SJSA1 (cell line): ENCODE measurements around the gene EEFSEC. TPM values are rescaled to one million over a fixed set of nuclear protein-coding genes. Genes with fewer than 3 reads are reported as not detected.

Experiments used
- DNase-seq, 2 experiments: peaks; one replicate each; pipeline ENCODE4 v3.0.0-alpha.2; 2015 to 2020; ENCODE audit warnings: low spot score in 2 of 2, low read depth in 1 of 2
- H3K27ac ChIP-seq: fragments of 250-450 bp; sonication (Bioruptor Pico); 2 replicates; pipeline ENCODE4 v1.5.1; 2020; ENCODE audit warnings: mild to moderate bottlenecking, moderate library complexity
- H3K27me3 ChIP-seq: fragments of 250-450 bp; sonication (Bioruptor Pico); replicated peaks from 2 replicates; pipeline ENCODE4 v1.5.1; 2020; ENCODE audit warnings: mild to moderate bottlenecking, moderate library complexity
- H3K36me3 ChIP-seq: fragments of 250-450 bp; sonication (Bioruptor Pico); 2 replicates; pipeline ENCODE4 v1.5.1; 2020; ENCODE audit warnings: mild to moderate bottlenecking
- H3K4me1 ChIP-seq: fragments of 250-450 bp; sonication (Bioruptor Pico); replicated peaks from 2 replicates; pipeline ENCODE4 v1.6.1; 2021; ENCODE audit warnings: mild to moderate bottlenecking
- H3K4me3 ChIP-seq: fragments of 250-450 bp; sonication (Bioruptor Pico); 2 replicates; pipeline ENCODE4 v1.5.1; 2020; ENCODE audit warnings: mild to moderate bottlenecking
- H3K9me3 ChIP-seq: fragments of 250-450 bp; sonication (Bioruptor Pico); replicated peaks from 2 replicates; pipeline ENCODE4 v1.5.1; 2020; ENCODE audit warnings: mild to moderate bottlenecking
- total RNA-seq: library from RNA; depleted of rRNA; stranded (reverse); fragments of >200 nt; shearing (Covaris generic); gene quantifications from 2 replicates; pipeline ENCODE4 v1.2.3, GENCODE V29; 2014

The EEFSEC gene
- total RNA-seq, 1 experiment from 2014 or later: 5.5 TPM

- Histone ChIP-seq H3K27me3 (no peaks in the 10 kb centered on the region), H3K36me3 (no peaks in the 10 kb centered on the region), H3K9me3 (no peaks in the 10 kb centered on the region), H3K4me3 (no peak overlapping the region), H3K27ac (no peak overlapping the region), H3K4me1 (peaks cover 10% of the 10 kb centered on the region)
- peak in 1 of 2 experiments; percentile 35 for DNase-seq
Measured at GRCh38 chr3:128343287-128344051, 190.2 kb downstream of the EEFSEC start.

DNA sequence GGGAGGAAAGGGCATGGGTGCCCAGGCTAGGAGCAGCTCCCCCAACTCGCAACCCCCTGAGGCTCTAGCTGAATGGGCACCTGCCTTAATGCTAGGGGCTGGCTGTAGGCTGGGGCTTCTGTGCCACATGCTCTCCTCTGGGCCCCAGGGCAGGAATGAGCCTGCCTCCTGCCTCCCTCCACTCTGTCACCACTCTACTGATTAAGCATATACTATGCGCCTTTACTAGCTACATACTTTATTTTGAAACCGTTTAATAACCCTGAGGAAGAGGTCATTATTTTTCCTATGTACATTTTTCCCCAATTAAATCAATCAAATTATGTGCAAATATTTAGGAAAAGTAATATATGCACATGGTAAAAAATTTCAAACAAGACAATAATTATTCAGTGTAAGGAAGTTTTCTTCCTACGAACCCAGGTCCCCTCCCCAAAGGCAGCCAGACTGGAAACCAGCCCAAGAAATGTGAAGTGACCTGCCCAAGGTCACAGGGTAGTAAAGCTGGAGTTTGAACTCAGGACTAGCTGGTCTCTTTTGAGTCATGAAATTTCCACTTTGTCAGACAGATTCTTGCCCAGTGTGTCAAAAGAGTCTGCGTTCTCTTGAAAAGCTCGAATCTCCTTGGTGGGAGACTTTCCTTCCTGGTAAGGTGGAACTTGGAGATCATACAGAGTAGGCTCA, 190.9 kb downstream of the EEFSEC start:
- DNase-seq: no peak
- no peak overlapping the region for H3K27ac ChIP-seq
- no peak overlapping the region for H3K4me3 ChIP-seq
- H3K27me3 ChIP-seq: no peaks in the 10 kb centered on the region
- no peaks in the 10 kb centered on the region for H3K36me3 ChIP-seq
- peaks cover 10% of the 10 kb centered on the region for H3K4me1 ChIP-seq
- no peaks in the 10 kb centered on the region for H3K9me3 ChIP-seq

DNA sequence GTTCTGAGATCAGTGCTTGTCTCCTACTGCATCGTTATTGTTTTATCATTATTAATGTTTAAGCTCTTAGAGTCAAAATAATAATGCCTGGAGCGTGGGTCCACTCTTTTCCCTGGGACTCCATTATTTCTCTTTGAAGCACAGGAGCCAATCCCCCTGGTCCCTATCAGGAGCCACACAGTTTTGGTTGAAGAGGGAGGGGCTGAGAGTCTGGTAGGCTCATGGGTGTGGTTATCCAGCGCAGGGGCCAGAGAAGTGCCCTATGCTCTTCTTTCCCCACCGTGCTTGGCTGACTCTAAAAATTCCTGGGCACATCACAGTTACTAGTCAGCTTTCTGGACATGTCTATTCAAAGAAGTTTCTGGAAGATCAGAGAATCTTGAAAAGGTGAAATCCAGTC, 191.9 kb downstream of the EEFSEC start:
- Histone ChIP-seq H3K27ac (no peak overlapping the region), H3K36me3 (no peaks in the 10 kb centered on the region), H3K4me3 (no peak overlapping the region), H3K27me3 (no peaks in the 10 kb centered on the region), H3K4me1 (peaks cover 10% of the 10 kb centered on the region), H3K9me3 (no peaks in the 10 kb centered on the region)
- no peak for DNase-seq

- H3K4me3 ChIP-seq: no peak overlapping the region
- H3K9me3 ChIP-seq: no peaks in the 10 kb centered on the region
- H3K27me3 ChIP-seq: no peaks in the 10 kb centered on the region
- no peak for DNase-seq
- peaks cover 10% of the 10 kb centered on the region for H3K4me1 ChIP-seq
- H3K36me3 ChIP-seq: peaks cover 2% of the 10 kb centered on the region; the same call in 1 of the 2 replicates
- H3K27ac ChIP-seq: no peak overlapping the region
Measured at GRCh38 chr3:128346562-128346961, 193.3 kb downstream of the EEFSEC start.

GRCh38 chr3:128347282-128347681, 194.0 kb downstream of the EEFSEC start:
- peaks cover 2% of the 10 kb centered on the region; the same call in 1 of the 2 replicates for H3K36me3 ChIP-seq
- no peaks in the 10 kb centered on the region for H3K9me3 ChIP-seq
- H3K27ac ChIP-seq: no peak overlapping the region
- no peak for DNase-seq
- peaks cover 10% of the 10 kb centered on the region for H3K4me1 ChIP-seq
- H3K4me3 ChIP-seq: no peak overlapping the region
- no peaks in the 10 kb centered on the region for H3K27me3 ChIP-seq

DNA sequence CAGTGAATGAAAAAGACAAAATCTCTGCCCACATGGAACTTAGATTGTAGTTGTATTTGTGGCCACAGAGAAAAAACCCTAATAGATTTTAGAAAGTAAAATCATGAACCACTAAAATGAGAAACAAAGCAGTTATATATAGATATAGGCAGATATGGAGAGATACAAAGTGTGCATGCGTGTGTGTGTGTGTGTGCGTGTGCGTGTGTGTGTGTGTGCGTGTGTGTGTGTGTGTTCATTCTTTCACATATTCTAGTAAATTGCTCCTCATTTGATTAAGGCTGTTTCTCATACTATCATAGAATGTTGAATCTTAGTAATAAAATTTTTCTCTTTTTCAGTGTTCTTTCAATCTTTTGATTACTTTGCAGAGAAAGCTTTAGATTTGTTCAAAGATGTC, 194.8 kb downstream of the EEFSEC start:
- Histone ChIP-seq H3K4me1 (peaks cover 9% of the 10 kb centered on the region), H3K9me3 (no peaks in the 10 kb centered on the region), H3K27ac (no peak overlapping the region), H3K27me3 (no peaks in the 10 kb centered on the region), H3K36me3 (peaks cover 2% of the 10 kb centered on the region; the same call in 1 of the 2 replicates), H3K4me3 (no peak overlapping the region)
- no peak for DNase-seq

DNA sequence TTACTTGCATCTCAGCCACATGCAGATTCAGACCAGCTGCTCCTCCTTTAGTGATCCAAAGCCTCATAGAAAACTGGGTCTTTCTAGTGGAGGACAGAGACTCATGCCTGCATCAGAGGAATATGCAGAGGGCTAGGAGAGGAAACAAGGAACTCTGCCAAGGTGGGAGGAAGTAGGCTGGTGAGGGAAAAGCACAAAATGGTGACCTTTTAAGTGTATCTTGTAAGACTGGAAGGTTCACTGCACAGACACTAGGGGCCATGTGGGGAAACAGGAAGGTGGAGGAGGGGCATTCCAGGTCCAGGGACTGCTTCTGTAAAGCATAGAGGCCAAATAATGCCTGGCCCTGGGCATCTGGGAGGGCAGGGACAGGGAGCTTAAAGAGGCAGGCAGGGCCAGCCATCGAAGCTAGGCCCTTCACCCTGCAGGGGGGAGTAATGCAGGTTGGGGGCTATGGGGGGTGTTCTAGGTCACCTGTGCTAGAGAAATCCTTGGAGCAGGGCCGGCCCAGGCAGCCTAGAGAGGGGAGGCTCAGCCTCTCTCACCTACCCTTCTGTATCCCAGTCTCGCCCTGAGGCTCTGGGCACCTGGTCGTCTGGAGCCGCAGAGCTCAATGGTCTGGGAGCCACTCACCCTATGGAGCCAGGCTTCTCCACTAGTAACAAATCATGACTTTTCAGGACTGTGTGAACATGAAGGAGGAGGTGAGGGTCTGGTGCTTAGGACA, 195.7 kb downstream of the EEFSEC start:
- Histone ChIP-seq H3K9me3 (no peaks in the 10 kb centered on the region), H3K4me3 (no peak overlapping the region), H3K4me1 (peaks cover 3% of the 10 kb centered on the region), H3K27ac (no peak overlapping the region), H3K36me3 (peaks cover 2% of the 10 kb centered on the region; the same call in 1 of the 2 replicates), H3K27me3 (no peaks in the 10 kb centered on the region)
- DNase-seq: no peak

DNA sequence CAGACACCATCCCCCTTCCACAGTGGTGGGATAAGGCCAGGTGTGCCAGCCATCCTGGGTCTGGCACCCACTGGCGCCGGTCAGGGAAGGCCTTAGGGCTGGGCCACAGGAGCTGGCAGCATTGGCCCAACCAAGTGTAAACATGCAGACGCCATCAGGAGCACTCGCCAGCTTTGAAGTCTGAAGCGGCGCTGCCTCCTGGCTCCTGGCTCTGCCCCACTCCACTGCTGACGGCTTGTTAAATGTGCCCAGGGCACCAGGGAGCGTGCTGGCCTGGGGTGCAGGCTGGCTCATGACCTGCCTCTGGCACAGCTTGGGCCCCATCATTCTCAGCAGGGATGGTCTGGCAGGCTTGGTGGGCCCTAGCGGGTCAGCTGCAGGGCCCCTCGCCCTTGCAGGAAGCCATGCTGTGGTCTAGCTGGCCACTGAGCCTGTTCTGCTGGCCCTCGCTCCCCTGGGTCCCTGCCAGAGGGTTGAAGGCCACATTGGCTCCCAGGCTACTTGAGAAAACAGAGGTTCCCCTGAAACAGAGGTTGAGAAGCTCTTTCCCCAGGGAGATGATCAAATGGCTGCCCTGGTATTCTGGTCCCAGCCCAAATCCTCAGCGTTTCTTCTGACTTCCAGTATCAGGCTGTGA, 196.8 kb downstream of the EEFSEC start:
- no peak for DNase-seq
- Histone ChIP-seq H3K4me3 (no peak overlapping the region), H3K27ac (no peak overlapping the region), H3K27me3 (no peaks in the 10 kb centered on the region), H3K4me1 (peaks cover 11% of the 10 kb centered on the region), H3K36me3 (peaks cover 2% of the 10 kb centered on the region; the same call in 1 of the 2 replicates), H3K9me3 (no peaks in the 10 kb centered on the region)

DNA sequence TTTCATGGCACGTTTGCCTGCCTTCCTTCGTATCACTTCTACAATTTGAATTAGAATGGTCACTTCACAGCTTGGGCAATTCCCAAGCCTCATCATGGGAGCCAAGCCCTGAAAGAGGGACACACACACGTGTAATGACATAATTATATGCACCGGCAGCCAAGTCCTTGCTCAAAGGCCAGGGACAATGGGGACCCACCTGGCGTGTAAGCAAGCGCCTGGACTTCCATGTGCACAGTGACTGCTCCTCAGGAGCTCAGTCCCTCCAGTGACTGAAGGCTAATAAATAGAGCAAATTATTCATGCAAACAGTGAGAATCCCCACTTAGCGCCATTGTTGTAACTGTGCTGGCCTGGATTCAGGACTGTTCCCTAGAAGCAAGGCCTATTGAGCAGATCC, 198.3 kb downstream of the EEFSEC start:
- no peak overlapping the region for H3K4me3 ChIP-seq
- no peaks in the 10 kb centered on the region for H3K27me3 ChIP-seq
- H3K9me3 ChIP-seq: no peaks in the 10 kb centered on the region
- peaks cover 11% of the 10 kb centered on the region for H3K4me1 ChIP-seq
- H3K36me3 ChIP-seq: peaks cover 2% of the 10 kb centered on the region; the same call in 1 of the 2 replicates
- no peak overlapping the region for H3K27ac ChIP-seq
- no peak for DNase-seq

GRCh38 chr3:128352326-128352725, 199.0 kb downstream of the EEFSEC start:
- Histone ChIP-seq H3K36me3 (peaks cover 2% of the 10 kb centered on the region; the same call in 1 of the 2 replicates), H3K4me3 (no peak overlapping the region), H3K27ac (no peak overlapping the region), H3K27me3 (no peaks in the 10 kb centered on the region), H3K9me3 (no peaks in the 10 kb centered on the region), H3K4me1 (peaks cover 11% of the 10 kb centered on the region)
- no peak for DNase-seq

GRCh38 chr3:128353361-128353965, 200.2 kb downstream of the EEFSEC start:
- no peak for DNase-seq
- Histone ChIP-seq H3K9me3 (no peaks in the 10 kb centered on the region), H3K27ac (no peak overlapping the region), H3K27me3 (no peaks in the 10 kb centered on the region), H3K4me3 (no peak overlapping the region), H3K4me1 (peaks cover 11% of the 10 kb centered on the region), H3K36me3 (peaks cover 2% of the 10 kb centered on the region; the same call in 1 of the 2 replicates)

- Histone ChIP-seq H3K4me1 (peaks cover 11% of the 10 kb centered on the region), H3K27ac (no peak overlapping the region), H3K4me3 (no peak overlapping the region), H3K27me3 (no peaks in the 10 kb centered on the region), H3K36me3 (peaks cover 2% of the 10 kb centered on the region; the same call in 1 of the 2 replicates), H3K9me3 (no peaks in the 10 kb centered on the region)
- peak in 1 of 2 experiments; percentile 23 for DNase-seq
Measured at GRCh38 chr3:128353991-128354687, 200.9 kb downstream of the EEFSEC start.
